Upper lobe of left lung (tissue), 6 donors: ENCODE data around the gene CRIP1. TPM values are rescaled to one million over a fixed set of nuclear protein-coding genes. Genes with fewer than 3 reads are reported as not detected.
A peak's percentile ranks its signal among the peaks of the same experiment; 100 is the strongest.

Experiments
- ATAC-seq, 2 donors: fragments of 200-7000 bp; cut with Tn5 transposase; one replicate each; pipeline ENCODE4 v1.9.1; 2022; ENCODE audit warnings: mild to moderate bottlenecking in 2 of 2, moderate library complexity in 2 of 2; ENCODE audit not compliant: low FRiP score in 2 of 2
- DNase-seq, 2 donors: peaks; one replicate each; pipeline ENCODE4 v3.0.0-alpha.2; 2019 to 2020
- H3K27ac ChIP-seq, 4 donors: fragments of 200-600 bp; sonication (generic); one replicate each; pipeline ENCODE4 v1.5.1; 2016 to 2019
- H3K27me3 ChIP-seq, 4 donors: fragments of 200-600 bp; sonication (generic); one replicate each; pipeline ENCODE4 v1.5.1; 2017 to 2019
- H3K36me3 ChIP-seq, 4 donors: fragments of 200-600 bp; sonication (generic); one replicate each; pipeline ENCODE4 v1.5.1; 2016 to 2019
- H3K4me1 ChIP-seq, 4 donors: fragments of 200-600 bp; sonication (generic); one replicate each; pipeline ENCODE4 v1.5.1; 2018 to 2019
- H3K4me3 ChIP-seq, 4 donors: fragments of 200-600 bp; sonication (generic); one replicate each; pipeline ENCODE4 v1.5.1; 2017 to 2019; ENCODE audit warnings: mild to moderate bottlenecking in 2 of 4, moderate library complexity in 1 of 4
- H3K9me3 ChIP-seq, 4 donors: fragments of 200-600 bp; sonication (generic); one replicate each; pipeline ENCODE4 v1.5.1; 2018 to 2019
- EP300 ChIP-seq, 4 donors: sonication (generic); formaldehyde crosslinking; IDR thresholded peaks; one replicate each; pipeline ENCODE4 v1.5.1; 2017; ENCODE audit warnings: antibody characterized with exemption in 4 of 4, control low read depth in 2 of 4
- POLR2A ChIP-seq, 4 donors: fragments of 450-650 bp; IDR thresholded peaks; one replicate each; pipeline ENCODE4 v1.5.1; 2016 to 2017; ENCODE audit warnings: antibody characterized with exemption in 4 of 4, mild to moderate bottlenecking in 2 of 4
- POLR2AphosphoS5 ChIP-seq, 2 donors: sonication (generic); formaldehyde crosslinking; IDR thresholded peaks; one replicate each; pipeline ENCODE4 v1.5.1; 2017; ENCODE audit warnings: antibody characterized with exemption in 2 of 2
- whole genome bisulfite sequencing, 2 donors: methylation state at CpG; one replicate each; pipeline ENCODE4 v1.1.5; 2017 to 2018; 5-methylcytosine and 5-hydroxymethylcytosine counted together
- total RNA-seq, 6 donors: library from RNA; depleted of rRNA in 4 of 6; stranded (reverse); fragments of >200 nt in 4 of 6; gene quantifications; one replicate each; pipeline versions ENCODE4 v1.1.0 to v1.2.1, GENCODE V29; 2016 to 2021
- TF ChIP-seq, protein P1 (sequence below), 6 experiments: fragments of 450-650 bp in 4 of 6; fragments of 200-600 bp in 2 of 6; sonication (generic) in 2 of 6; IDR thresholded peaks; one replicate each; pipeline ENCODE4 v1.5.1; 2016 to 2019; ENCODE audit warnings: antibody characterized with exemption in 6 of 6
- donor health status: DM: no; HTN: no; CAD: no; lungs with moderate emphysema.
- donor health status: DM: no; HTN: yes; CAD: no; lungs with severe emphysema.

CRIP1 gene
- total RNA-seq, 6 donors from 2014 or later, result 26.2 to 425 (median 200) TPM

DNA sequence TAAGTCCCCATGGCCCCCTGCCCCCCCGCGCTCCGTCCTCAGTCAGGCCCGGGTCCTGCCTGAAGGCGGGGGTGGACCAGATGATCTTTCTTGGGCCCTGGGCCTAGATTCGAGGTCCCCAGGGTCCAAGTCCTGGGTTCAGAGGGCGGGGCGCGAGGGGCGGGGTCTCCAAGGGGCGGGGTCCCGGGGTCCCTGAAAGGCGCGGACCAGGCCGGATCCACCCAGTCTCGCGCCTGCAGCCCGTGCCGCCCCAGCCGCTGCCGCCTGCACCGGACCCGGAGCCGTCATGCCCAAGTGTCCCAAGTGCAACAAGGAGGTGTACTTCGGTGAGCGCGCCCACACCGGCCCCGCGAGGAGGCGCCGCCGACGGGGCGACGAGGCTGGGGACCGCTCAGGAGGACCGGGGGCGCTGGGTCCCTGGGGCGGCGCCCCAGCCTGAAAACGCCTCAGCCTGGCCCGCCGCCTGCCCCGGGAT is 325 bp downstream of the CRIP1 start:
- H3K27ac ChIP-seq, result peak overlapping the region; percentile 88 to 98 (median 90)
- TF ChIP-seq EP300 (IDR thresholded peaks at IDR 0.05) (no peak), POLR2A (IDR thresholded peaks at IDR 0.05) (peak in 1 of 4 donors; percentile 28)
- H3K36me3 ChIP-seq, result no peaks in the 10 kb centered on the region
- ATAC-seq, result peak in 1 of 2 donors; percentile 27
- peak in 1 of 2 donors; percentile 95 for DNase-seq
- H3K27me3 ChIP-seq, result peaks cover 0 to 3% (median 0%) of the 10 kb centered on the region in 4 donors
- H3K4me3 ChIP-seq, result peak overlapping the region; percentile 36 to 69 (median 52)
- peaks cover 83 to 93% (median 87%) of the 10 kb centered on the region in 4 donors for H3K4me1 ChIP-seq
- H3K9me3 ChIP-seq, result no peaks in the 10 kb centered on the region
- WGBS, 2 donors, result 0 to 4% methylated on average over 6 to 21 of the region's 45 CpGs

DNA sequence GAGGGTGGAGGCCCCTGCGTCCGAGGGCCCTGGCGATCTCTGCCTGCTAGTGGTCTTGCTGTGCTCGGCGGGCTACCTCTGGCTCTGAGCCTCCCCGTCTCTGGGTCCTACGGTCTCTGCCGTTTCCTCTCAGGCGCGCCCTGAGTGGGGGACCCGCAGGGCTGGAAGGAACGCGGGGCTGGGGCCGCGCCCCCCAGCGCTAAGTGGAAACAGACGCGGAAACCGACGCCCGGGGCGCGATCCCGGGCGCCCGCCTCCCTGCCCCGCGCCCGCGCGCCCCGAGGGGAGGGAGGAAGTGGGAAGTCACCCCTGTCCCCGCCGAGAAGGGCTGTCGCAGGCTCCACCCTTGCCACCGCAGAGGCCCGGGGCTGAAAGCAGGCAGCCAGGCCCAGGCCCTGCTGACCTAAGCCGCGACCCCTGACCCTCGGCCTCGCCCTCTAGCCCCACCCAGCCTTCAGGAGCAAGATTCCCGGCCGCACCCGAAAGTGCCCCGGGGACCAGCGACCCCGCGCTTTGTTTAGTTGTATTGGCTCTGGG is 831 bp downstream of the CRIP1 start:
- DNase-seq (peak; percentile 70 to 94), ATAC-seq (peak in 1 of 2 donors; percentile 0)
- H3K27me3 ChIP-seq, result peaks cover 0 to 3% (median 0%) of the 10 kb centered on the region in 4 donors
- peaks cover 78 to 90% (median 82%) of the 10 kb centered on the region in 4 donors for H3K4me1 ChIP-seq
- peak overlapping the region; percentile 36 to 69 (median 52) for H3K4me3 ChIP-seq
- TF ChIP-seq, protein P1, sequence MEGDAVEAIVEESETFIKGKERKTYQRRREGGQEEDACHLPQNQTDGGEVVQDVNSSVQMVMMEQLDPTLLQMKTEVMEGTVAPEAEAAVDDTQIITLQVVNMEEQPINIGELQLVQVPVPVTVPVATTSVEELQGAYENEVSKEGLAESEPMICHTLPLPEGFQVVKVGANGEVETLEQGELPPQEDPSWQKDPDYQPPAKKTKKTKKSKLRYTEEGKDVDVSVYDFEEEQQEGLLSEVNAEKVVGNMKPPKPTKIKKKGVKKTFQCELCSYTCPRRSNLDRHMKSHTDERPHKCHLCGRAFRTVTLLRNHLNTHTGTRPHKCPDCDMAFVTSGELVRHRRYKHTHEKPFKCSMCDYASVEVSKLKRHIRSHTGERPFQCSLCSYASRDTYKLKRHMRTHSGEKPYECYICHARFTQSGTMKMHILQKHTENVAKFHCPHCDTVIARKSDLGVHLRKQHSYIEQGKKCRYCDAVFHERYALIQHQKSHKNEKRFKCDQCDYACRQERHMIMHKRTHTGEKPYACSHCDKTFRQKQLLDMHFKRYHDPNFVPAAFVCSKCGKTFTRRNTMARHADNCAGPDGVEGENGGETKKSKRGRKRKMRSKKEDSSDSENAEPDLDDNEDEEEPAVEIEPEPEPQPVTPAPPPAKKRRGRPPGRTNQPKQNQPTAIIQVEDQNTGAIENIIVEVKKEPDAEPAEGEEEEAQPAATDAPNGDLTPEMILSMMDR (IDR thresholded peaks at IDR 0.05), result no peak
- peak; percentile 24 to 68 for TF ChIP-seq POLR2AphosphoS5 (IDR thresholded peaks at IDR 0.05)
- TF ChIP-seq POLR2A (IDR thresholded peaks at IDR 0.05), result peak in 2 of 4 donors; percentile 55 to 61
- TF ChIP-seq EP300 (IDR thresholded peaks at IDR 0.05), result no peak
- no peaks in the 10 kb centered on the region for H3K36me3 ChIP-seq
- H3K9me3 ChIP-seq, result no peaks in the 10 kb centered on the region
- 0% methylated on average over 2 of the region's 48 CpGs; no CpG with 5 or more reads in 1 of the 2 donors for WGBS, 2 donors
- peak overlapping the region; percentile 88 to 98 (median 90) for H3K27ac ChIP-seq

GRCh38 chr14:105487986-105488777 is 1.5 kb downstream of the CRIP1 start:
- Histone ChIP-seq H3K4me3 (peak overlapping the region; percentile 36 to 69 (median 52)), H3K4me1 (peaks cover 71 to 83% (median 76%) of the 10 kb centered on the region in 4 donors), H3K9me3 (no peaks in the 10 kb centered on the region), H3K36me3 (peaks cover 0 to 6% (median under 1%) of the 10 kb centered on the region in 4 donors), H3K27ac (peak overlapping the region; percentile 88 to 98 (median 90)), H3K27me3 (peaks cover 0 to 3% (median 0%) of the 10 kb centered on the region in 4 donors)
- TF ChIP-seq, protein P1 (IDR thresholded peaks at IDR 0.05), result peak in 2 of 6 experiments; percentile 8 to 23
- TF ChIP-seq EP300 (IDR thresholded peaks at IDR 0.05), result no peak
- 53 to 79% methylated on average over 12 to 14 of the region's 26 CpGs for WGBS, 2 donors
- ATAC-seq, result no peak
- peak in 1 of 2 donors; percentile 56 for DNase-seq

DNA sequence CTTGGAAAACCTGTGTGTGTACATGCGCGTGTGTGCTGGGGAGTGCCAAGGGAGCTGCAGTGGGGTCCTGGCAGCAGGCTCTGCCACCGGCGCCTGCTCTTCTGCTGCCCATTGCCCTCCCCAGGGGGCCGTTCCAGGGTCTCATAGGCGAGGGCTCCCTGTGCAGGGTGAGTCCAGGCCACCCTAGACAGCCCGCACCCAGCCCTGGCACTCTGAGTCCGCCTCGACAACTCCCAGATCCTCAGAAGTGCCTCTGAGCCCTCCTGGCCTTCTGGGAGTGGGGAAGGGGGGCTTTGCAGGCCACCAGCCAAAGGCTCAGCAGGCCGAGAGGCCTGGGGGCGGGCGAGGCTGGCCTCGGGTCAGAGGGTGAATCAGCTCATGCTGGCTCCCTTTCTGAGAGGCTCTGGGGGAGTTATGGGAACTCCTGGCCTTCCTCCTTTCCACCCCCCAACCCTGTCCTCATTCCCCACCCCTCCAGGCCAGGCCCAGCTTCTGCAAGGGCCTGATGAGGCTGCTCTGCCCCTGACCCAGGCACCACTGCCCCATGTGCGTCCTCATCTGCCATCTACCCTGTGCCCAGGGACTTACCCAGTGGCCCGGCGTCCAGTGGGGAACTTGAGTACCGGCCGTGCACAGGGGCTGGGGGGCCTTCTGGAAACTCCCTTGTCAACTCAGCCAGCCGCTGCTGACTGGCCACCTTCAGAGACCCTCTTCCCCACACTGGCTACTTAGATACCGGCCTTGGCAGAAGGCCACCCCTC is 2.3 kb downstream of the CRIP1 start:
- 64 to 75% methylated on average over 6 to 16 of the region's 20 CpGs for WGBS, 2 donors
- Histone ChIP-seq H3K27ac (peak overlapping the region; percentile 88 to 98 (median 90)), H3K4me3 (peak overlapping the region in 3 of 4 donors; percentile 69 to 92 (median 74)), H3K9me3 (no peaks in the 10 kb centered on the region), H3K4me1 (peaks cover 63 to 75% (median 68%) of the 10 kb centered on the region in 4 donors), H3K27me3 (peaks cover 0 to 3% (median 0%) of the 10 kb centered on the region in 4 donors), H3K36me3 (peaks cover 0 to 8% (median 1%) of the 10 kb centered on the region in 4 donors)
- TF ChIP-seq POLR2A (IDR thresholded peaks at IDR 0.05) (no peak), EP300 (IDR thresholded peaks at IDR 0.05) (no peak), POLR2AphosphoS5 (IDR thresholded peaks at IDR 0.05) (no peak)
- TF ChIP-seq, protein P1 (IDR thresholded peaks at IDR 0.05), result no peak
- no peak for ATAC-seq
- DNase-seq, result peak in 1 of 2 donors; percentile 79
